ENCODE results near the gene LRRC49. TPM values are rescaled to one million over a fixed set of nuclear protein-coding genes. Genes with fewer than 3 reads are reported as not detected.
A peak's percentile ranks its signal among the peaks of the same experiment; 100 is the strongest.

Gene LRRC49
- total RNA-seq, 1 donor from 2014 or later: 8.9 TPM

DNA sequence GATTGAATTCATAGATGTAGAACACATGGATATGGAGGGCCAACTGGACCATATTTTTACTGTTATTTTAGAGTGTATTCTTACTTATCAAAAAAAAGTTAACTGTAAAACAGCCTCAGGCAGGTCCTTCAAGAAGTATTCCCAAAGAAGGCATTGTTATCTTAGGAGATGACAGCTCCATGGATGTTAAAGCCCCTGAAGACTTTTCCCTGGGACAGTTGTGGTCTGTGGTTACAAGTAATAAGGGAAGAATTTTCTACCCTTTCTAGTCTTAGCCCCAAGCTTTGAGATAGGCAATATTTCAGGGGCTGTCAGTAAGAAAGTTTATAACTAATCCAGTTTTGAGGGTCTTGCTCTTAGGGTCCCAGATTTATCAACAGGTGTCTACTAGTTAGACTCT, 62.5 kb downstream of the LRRC49 start:
- TF ChIP-seq, protein P1, sequence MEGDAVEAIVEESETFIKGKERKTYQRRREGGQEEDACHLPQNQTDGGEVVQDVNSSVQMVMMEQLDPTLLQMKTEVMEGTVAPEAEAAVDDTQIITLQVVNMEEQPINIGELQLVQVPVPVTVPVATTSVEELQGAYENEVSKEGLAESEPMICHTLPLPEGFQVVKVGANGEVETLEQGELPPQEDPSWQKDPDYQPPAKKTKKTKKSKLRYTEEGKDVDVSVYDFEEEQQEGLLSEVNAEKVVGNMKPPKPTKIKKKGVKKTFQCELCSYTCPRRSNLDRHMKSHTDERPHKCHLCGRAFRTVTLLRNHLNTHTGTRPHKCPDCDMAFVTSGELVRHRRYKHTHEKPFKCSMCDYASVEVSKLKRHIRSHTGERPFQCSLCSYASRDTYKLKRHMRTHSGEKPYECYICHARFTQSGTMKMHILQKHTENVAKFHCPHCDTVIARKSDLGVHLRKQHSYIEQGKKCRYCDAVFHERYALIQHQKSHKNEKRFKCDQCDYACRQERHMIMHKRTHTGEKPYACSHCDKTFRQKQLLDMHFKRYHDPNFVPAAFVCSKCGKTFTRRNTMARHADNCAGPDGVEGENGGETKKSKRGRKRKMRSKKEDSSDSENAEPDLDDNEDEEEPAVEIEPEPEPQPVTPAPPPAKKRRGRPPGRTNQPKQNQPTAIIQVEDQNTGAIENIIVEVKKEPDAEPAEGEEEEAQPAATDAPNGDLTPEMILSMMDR (IDR thresholded peaks at IDR 0.05): no peak
- no peaks in the 10 kb centered on the region for H3K27me3 Mint-ChIP-seq (ENCODE audit: unreplicated experiment)
- H3K9me3 Mint-ChIP-seq (ENCODE audit: unreplicated experiment): peaks cover 22% of the 10 kb centered on the region
- H3K27ac Mint-ChIP-seq (ENCODE audit: unreplicated experiment): peak overlapping the region; percentile 9
- H3K4me1 Mint-ChIP-seq (ENCODE audit: unreplicated experiment): peaks cover 30% of the 10 kb centered on the region
- H3K4me3 Mint-ChIP-seq (ENCODE audit: unreplicated experiment): no peak overlapping the region
- H3K36me3 Mint-ChIP-seq (ENCODE audit: unreplicated experiment): peaks cover 8% of the 10 kb centered on the region
- no peak for DNase-seq (ENCODE audit: extremely low spot score, unreplicated experiment)

- H3K36me3 Mint-ChIP-seq (ENCODE audit: unreplicated experiment): peaks cover 5% of the 10 kb centered on the region
- TF ChIP-seq, protein P1 (IDR thresholded peaks at IDR 0.05): no peak
- H3K9me3 Mint-ChIP-seq (ENCODE audit: unreplicated experiment): peaks cover 22% of the 10 kb centered on the region
- H3K27ac Mint-ChIP-seq (ENCODE audit: unreplicated experiment): peak overlapping the region; percentile 35
- no peak for DNase-seq (ENCODE audit: extremely low spot score, unreplicated experiment)
- H3K4me3 Mint-ChIP-seq (ENCODE audit: unreplicated experiment): no peak overlapping the region
- peaks cover 30% of the 10 kb centered on the region for H3K4me1 Mint-ChIP-seq (ENCODE audit: unreplicated experiment)
- no peaks in the 10 kb centered on the region for H3K27me3 Mint-ChIP-seq (ENCODE audit: unreplicated experiment)
Measured at GRCh38 chr15:70956201-70956995, 63.8 kb downstream of the LRRC49 start.

- Mint-ChIP-seq H3K4me1 (ENCODE audit: unreplicated experiment) (no peaks in the 10 kb centered on the region), H3K4me3 (ENCODE audit: unreplicated experiment) (no peak overlapping the region), H3K36me3 (ENCODE audit: unreplicated experiment) (peaks cover 11% of the 10 kb centered on the region), H3K27ac (ENCODE audit: unreplicated experiment) (no peak overlapping the region), H3K27me3 (ENCODE audit: unreplicated experiment) (no peaks in the 10 kb centered on the region), H3K9me3 (ENCODE audit: unreplicated experiment) (peaks cover 21% of the 10 kb centered on the region)
- TF ChIP-seq, protein P1 (IDR thresholded peaks at IDR 0.05): no peak
- no peak for DNase-seq (ENCODE audit: extremely low spot score, unreplicated experiment)
Measured at GRCh38 chr15:70962084-70962483, 69.5 kb downstream of the LRRC49 start.

DNA sequence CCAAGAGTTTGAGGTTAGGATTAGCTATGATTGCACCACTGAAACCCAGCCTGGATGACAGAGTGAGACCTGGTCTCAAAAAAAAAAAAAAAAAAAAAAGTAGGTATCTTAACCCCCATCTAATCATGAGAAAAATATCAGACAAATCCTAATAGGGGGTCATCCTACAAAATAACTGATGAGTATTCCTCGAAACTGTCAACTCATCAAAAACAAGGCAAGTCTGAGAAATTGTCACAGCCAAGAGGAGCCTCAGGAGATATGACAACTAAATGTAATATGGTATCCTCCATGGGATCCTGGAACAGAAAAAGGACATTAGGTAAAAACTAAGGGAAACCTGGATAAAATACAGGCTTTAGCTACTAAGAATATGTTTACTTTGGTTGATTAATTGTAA, 70.6 kb downstream of the LRRC49 start:
- peaks cover 11% of the 10 kb centered on the region for H3K36me3 Mint-ChIP-seq (ENCODE audit: unreplicated experiment)
- no peaks in the 10 kb centered on the region for H3K4me1 Mint-ChIP-seq (ENCODE audit: unreplicated experiment)
- no peaks in the 10 kb centered on the region for H3K27me3 Mint-ChIP-seq (ENCODE audit: unreplicated experiment)
- no peak overlapping the region for H3K27ac Mint-ChIP-seq (ENCODE audit: unreplicated experiment)
- TF ChIP-seq, protein P1 (IDR thresholded peaks at IDR 0.05): no peak
- DNase-seq (ENCODE audit: extremely low spot score, unreplicated experiment): no peak
- no peak overlapping the region for H3K4me3 Mint-ChIP-seq (ENCODE audit: unreplicated experiment)
- peaks cover 21% of the 10 kb centered on the region for H3K9me3 Mint-ChIP-seq (ENCODE audit: unreplicated experiment)

- TF ChIP-seq, protein P1 (IDR thresholded peaks at IDR 0.05): no peak
- no peak for DNase-seq (ENCODE audit: extremely low spot score, unreplicated experiment)
- H3K27me3 Mint-ChIP-seq (ENCODE audit: unreplicated experiment): no peaks in the 10 kb centered on the region
- H3K27ac Mint-ChIP-seq (ENCODE audit: unreplicated experiment): no peak overlapping the region
- H3K9me3 Mint-ChIP-seq (ENCODE audit: unreplicated experiment): peaks cover 21% of the 10 kb centered on the region
- no peaks in the 10 kb centered on the region for H3K4me1 Mint-ChIP-seq (ENCODE audit: unreplicated experiment)
- no peak overlapping the region for H3K4me3 Mint-ChIP-seq (ENCODE audit: unreplicated experiment)
- H3K36me3 Mint-ChIP-seq (ENCODE audit: unreplicated experiment): peaks cover 11% of the 10 kb centered on the region
Measured at GRCh38 chr15:70964058-70964457, 71.4 kb downstream of the LRRC49 start.
